Natural killer cell treated with Interleukin-12 subunit alpha and Interleukin-12 subunit beta and Interleukin-15 and Interleukin-18, amount 100 ng/mL, for 72 hours (primary cell): Measurements from ENCODE around the gene SLC25A20. TPM values are rescaled to one million over a fixed set of nuclear protein-coding genes. Genes with fewer than 3 reads are reported as not detected.

ENCODE experiments used
- ATAC-seq, 2 donors: fragments of 150-1000 bp; cut with Tn5 transposase in 1 of 2; sonication (Bioruptor Pico), chemical (Tn5 transposase) in 1 of 2; 2 replicates each; pipeline ENCODE4 v1.10.0; 2021
- DNase-seq: peaks from one replicate; pipeline ENCODE4 v3.0.0; 2022; ENCODE audit warnings: low spot score
- H3K27ac Mint-ChIP-seq, 2 donors: 1 replicate in 1 of 2; 2 replicates in 1 of 2; pipeline ENCODE4 v1.8.0; 2022; ENCODE audit warnings: mixed read lengths in 2 of 2, mild to moderate bottlenecking in 1 of 2, moderate library complexity in 1 of 2
- H3K27me3 Mint-ChIP-seq, 2 donors: 1 replicate in 1 of 2; 2 replicates in 1 of 2; pipeline ENCODE4 v1.8.0; 2022; ENCODE audit warnings: mixed read lengths in 2 of 2
- H3K36me3 Mint-ChIP-seq: one replicate; pipeline ENCODE4 v1.8.0; 2022; ENCODE audit warnings: mixed read lengths
- H3K4me1 Mint-ChIP-seq, 2 donors: 1 replicate in 1 of 2; 2 replicates in 1 of 2; pipeline ENCODE4 v1.8.0; 2022; ENCODE audit warnings: low read depth in 2 of 2, mixed read lengths in 2 of 2, mild to moderate bottlenecking in 1 of 2
- H3K4me3 Mint-ChIP-seq: one replicate; pipeline ENCODE4 v1.8.0; 2022; ENCODE audit warnings: mixed read lengths
- H3K9me3 Mint-ChIP-seq: 2 replicates; pipeline ENCODE4 v1.8.0; 2022; ENCODE audit warnings: mixed read lengths
- total RNA-seq, 2 donors: library from RNA; stranded (reverse); gene quantifications; one replicate each; pipeline ENCODE4 v1.2.3, GENCODE V29; 2022

Gene SLC25A20
- total RNA-seq, 2 donors from 2014 or later = 27.8 to 32.5 TPM

- H3K27me3 Mint-ChIP-seq = no peaks in the 10 kb centered on the region
- H3K4me1 Mint-ChIP-seq = peaks cover 19 to 28% of the 10 kb centered on the region in 2 donors
- DNase-seq (no peak), ATAC-seq (no peak)
- peak overlapping the region; percentile 73 to 80 for H3K27ac Mint-ChIP-seq
- H3K4me3 Mint-ChIP-seq = peak overlapping the region; percentile 31
- peaks cover 6% of the 10 kb centered on the region for H3K36me3 Mint-ChIP-seq
- no peaks in the 10 kb centered on the region for H3K9me3 Mint-ChIP-seq
Observed at GRCh38 chr3:48811524-48811923, 87.2 kb downstream of the SLC25A20 start.

Other genes with a start within 250 kb of the SLC25A20 start
- 10 to 100 TPM in 1 of 2 donors, 1 to 10 TPM in 1; 4.4 to 20.1 TPM for gene CELSR3, start 236.0 kb downstream of the SLC25A20 start, total RNA-seq
- 10 to 100 TPM; 22.7 to 37.0 TPM for gene NCKIPSD, start 213.0 kb downstream of the SLC25A20 start, total RNA-seq
- gene IP6K2, start 181.7 kb downstream of the SLC25A20 start, total RNA-seq = 10 to 100 TPM; 53.5 to 60.2 TPM
- gene PRKAR2A, start 51.0 kb downstream of the SLC25A20 start, total RNA-seq = 10 to 100 TPM; 46.0 to 46.4 TPM
- gene ARIH2, start 20.0 kb upstream of the SLC25A20 start, total RNA-seq = 100 to 1,000 TPM; 141 to 238 TPM
- gene P4HTM, start 91.4 kb upstream of the SLC25A20 start, total RNA-seq = 10 to 100 TPM; 23.2 to 34.7 TPM
- 100 to 1,000 TPM; 128 to 222 TPM for gene WDR6, start 108.5 kb upstream of the SLC25A20 start, total RNA-seq
- 10 to 100 TPM; 20.6 to 24.2 TPM for gene DALRD3, start 119.7 kb upstream of the SLC25A20 start, total RNA-seq
- gene NDUFAF3, start 123.2 kb upstream of the SLC25A20 start, total RNA-seq = 100 to 1,000 TPM in 1 of 2 donors, 10 to 100 TPM in 1; 91.4 to 106 TPM
- 100 to 1,000 TPM; 198 to 454 TPM for gene IMPDH2, start 130.5 kb upstream of the SLC25A20 start, total RNA-seq
- 100 to 1,000 TPM; 127 to 145 TPM for gene QRICH1, start 195.2 kb upstream of the SLC25A20 start, total RNA-seq
- gene QARS1, start 205.9 kb upstream of the SLC25A20 start, total RNA-seq = 100 to 1,000 TPM; 207 to 261 TPM
- gene USP19, start 221.9 kb upstream of the SLC25A20 start, total RNA-seq = 10 to 100 TPM; 54.4 to 65.0 TPM
- gene LAMB2, start 234.2 kb upstream of the SLC25A20 start, total RNA-seq = not detected